Measurements from ENCODE around the gene CLDN19.

Gene CLDN19

DNA sequence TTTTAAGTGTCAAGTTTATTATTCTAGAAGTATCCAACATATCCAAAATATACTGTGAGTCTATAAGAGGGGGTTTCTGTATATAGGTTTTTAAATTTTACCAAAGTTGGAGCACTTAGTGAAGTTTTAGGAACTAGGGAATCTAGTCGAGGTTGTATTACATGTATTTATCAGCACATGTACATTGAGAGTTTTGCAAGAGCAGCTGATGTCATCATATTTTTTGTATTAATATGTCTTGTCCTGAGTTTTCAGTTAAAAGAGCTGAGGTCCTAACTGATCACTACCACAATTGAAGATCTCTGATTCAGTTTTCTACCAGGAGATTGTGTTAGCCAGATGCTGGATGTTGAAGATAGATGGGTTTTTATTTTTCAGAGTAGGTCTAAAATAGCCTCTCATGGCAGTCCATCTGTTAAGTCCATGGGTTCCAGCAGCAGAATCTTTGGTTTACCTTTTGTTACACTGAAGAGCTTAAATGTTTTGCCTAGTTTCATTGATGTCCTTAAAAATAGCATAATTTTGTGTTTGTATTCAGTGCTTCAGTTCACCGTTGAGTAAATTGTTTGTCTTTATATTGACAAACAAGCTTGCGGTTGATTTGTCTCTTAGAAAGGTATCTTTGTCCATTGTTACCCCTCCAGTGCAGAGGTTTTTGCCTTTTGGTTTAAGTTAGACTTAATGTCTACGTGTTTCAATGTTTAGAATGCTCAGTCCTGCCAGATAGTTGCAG is 41.8 kb downstream of the CLDN19 start:
- no peak for DNase-seq

- no peak for DNase-seq
Measured at GRCh38 chr1:42692911-42693310, 47.1 kb downstream of the CLDN19 start.

- no peak for DNase-seq
Measured at GRCh38 chr1:42692461-42692860, 47.6 kb downstream of the CLDN19 start.

GRCh38 chr1:42691157-42691498 is 48.9 kb downstream of the CLDN19 start:
- no peak for DNase-seq

- no peak for DNase-seq
Measured at GRCh38 chr1:42690477-42691156, 49.4 kb downstream of the CLDN19 start.

- no peak for DNase-seq
Measured at GRCh38 chr1:42689912-42690311, 50.1 kb downstream of the CLDN19 start.

DNA sequence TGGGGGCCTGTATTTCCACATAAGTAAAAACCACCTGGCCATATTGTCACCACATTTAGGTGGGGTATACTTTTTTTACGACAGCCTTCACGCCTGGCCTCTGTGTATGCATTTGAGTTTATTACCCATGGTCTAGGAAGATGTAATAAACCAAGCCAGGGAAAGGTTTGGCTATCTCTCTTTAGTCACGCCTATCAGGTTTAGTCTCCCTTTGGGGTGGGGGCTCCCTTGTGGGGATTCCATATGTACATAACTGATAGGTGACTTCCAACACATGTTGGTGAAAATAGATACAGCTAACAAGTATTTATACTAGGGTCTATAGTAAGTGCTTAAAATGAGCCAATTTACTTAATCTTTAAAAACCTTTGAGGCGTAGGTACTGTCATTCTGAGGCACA is 53.6 kb downstream of the CLDN19 start:
- DNase-seq = no peak

DNA sequence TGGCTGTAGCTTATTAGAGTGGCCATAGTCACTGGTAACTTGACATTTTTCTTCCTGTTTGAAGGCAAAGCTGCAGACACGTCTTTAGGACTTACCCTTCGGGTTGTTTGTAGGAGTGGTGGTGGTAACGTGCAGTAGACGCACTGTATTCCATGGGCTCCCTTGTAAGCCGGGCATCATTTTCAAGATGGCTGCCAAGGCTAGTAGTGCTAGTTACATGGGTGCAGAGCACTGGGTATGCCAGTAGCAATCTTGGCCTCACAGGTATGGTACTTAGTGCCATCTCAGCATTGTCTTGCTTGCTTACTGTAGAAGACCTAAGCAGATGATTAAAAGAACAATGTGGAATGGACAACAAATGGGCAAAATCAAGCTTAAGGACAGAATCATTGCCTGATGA is 55.9 kb downstream of the CLDN19 start:
- no peak for DNase-seq
